Chondrocyte (in vitro differentiated cells): ENCODE data around the gene SGSM2. TPM values are rescaled to one million over a fixed set of nuclear protein-coding genes. Genes with fewer than 3 reads are reported as not detected.
A peak's percentile ranks its signal among the peaks of the same experiment; 100 is the strongest.

ENCODE experiments used
- DNase-seq: peaks from one replicate; pipeline ENCODE4 v3.0.0; 2021; ENCODE audit warnings: mixed read lengths, low spot score
- H3K27ac Mint-ChIP-seq: one replicate; pipeline ENCODE4 v1.8.0; 2021; ENCODE audit warnings: mild to moderate bottlenecking, moderate library complexity, mixed read lengths; ENCODE audit not compliant: unreplicated experiment
- H3K27me3 Mint-ChIP-seq: 2 replicates; pipeline ENCODE4 v1.8.0; 2021; ENCODE audit warnings: low read depth, mixed read lengths
- H3K36me3 Mint-ChIP-seq: 2 replicates; pipeline ENCODE4 v1.8.0; 2021; ENCODE audit warnings: low read depth, mixed read lengths
- H3K4me1 Mint-ChIP-seq: 2 replicates; pipeline ENCODE4 v1.8.0; 2021; ENCODE audit warnings: low read depth, mild to moderate bottlenecking, mixed read lengths
- H3K4me3 Mint-ChIP-seq: one replicate; pipeline ENCODE4 v1.8.0; 2021; ENCODE audit warnings: mild to moderate bottlenecking, moderate library complexity, mixed read lengths; ENCODE audit not compliant: unreplicated experiment
- H3K9me3 Mint-ChIP-seq: 2 replicates; pipeline ENCODE4 v1.8.0; 2021; ENCODE audit warnings: low read depth, mixed read lengths
- CTCF ChIP-seq: fragments of 200-600 bp; sonication (generic); IDR thresholded peaks from 2 replicates; pipeline ENCODE4 v1.5.0; 2021; ENCODE audit warnings: antibody characterized with exemption, mild to moderate bottlenecking, moderate library complexity
- long read RNA-seq: library from polyadenylated mRNA; stranded (forward); transcript quantifications from one replicate; pipeline ENCODE4 v2.0.0, GENCODE V29; 2021
- total RNA-seq: library from RNA; stranded (reverse); gene quantifications from 3 replicates; pipeline ENCODE4 v1.2.1, GENCODE V29; 2021

Gene SGSM2, protein sequence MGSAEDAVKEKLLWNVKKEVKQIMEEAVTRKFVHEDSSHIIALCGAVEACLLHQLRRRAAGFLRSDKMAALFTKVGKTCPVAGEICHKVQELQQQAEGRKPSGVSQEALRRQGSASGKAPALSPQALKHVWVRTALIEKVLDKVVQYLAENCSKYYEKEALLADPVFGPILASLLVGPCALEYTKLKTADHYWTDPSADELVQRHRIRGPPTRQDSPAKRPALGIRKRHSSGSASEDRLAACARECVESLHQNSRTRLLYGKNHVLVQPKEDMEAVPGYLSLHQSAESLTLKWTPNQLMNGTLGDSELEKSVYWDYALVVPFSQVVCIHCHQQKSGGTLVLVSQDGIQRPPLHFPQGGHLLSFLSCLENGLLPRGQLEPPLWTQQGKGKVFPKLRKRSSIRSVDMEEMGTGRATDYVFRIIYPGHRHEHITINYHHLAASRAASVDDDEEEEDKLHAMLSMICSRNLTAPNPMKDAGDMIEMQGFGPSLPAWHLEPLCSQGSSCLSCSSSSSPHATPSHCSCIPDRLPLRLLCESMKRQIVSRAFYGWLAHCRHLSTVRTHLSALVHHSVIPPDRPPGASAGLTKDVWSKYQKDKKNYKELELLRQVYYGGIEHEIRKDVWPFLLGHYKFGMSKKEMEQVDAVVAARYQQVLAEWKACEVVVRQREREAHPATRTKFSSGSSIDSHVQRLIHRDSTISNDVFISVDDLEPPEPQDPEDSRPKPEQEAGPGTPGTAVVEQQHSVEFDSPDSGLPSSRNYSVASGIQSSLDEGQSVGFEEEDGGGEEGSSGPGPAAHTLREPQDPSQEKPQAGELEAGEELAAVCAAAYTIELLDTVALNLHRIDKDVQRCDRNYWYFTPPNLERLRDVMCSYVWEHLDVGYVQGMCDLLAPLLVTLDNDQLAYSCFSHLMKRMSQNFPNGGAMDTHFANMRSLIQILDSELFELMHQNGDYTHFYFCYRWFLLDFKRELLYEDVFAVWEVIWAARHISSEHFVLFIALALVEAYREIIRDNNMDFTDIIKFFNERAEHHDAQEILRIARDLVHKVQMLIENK
- total RNA-seq: 43.2 to 52.6 TPM (median 43.2 TPM) in 3 replicates
- long read RNA-seq, full-length matches to known transcripts: 5 of 20 reads
- long read RNA-seq, partial matches to known transcripts: 5 of 20 reads
- long read RNA-seq, other reads (novel, unspliced or antisense): 10 of 20 reads

DNA sequence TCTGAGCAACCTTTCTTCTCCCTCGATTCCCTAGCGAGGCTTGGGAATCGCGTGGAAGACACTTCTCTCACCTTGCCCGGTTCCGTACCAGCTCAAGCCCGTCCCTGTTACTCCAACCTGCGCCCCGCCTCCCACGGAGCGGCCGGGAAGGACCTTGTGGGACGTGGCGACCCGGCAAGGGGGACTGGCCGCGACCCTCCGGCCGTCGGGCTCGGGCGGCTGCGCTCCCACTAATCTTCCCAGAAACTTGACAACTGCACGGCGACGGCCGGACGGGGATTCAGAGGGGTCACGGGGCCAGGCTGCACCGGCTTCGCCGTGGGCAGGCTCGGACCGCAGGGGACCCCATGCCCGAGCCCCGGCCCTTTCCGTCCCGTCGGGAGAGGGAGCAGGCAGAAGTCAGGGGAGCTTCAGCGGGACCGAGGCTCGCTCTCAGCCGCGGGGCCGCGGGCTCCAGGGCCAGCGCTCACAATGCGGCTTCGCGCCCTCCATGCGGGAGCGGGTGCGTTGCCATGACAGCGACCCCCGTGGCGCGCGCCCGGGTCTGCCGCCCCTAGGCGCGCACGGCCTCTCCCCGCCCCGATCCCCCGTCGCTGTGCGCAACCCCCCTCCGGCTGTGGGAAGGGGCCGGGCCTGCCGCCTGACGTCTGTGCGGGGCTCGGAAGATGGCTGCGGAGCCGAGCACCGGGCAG, at the start of gene SGSM2:
SGSM2 (plus strand) TSS at position 650 of the 692 bp plus-strand sequence. CDS start 188 bp downstream, outside the sequence.
- no peak for DNase-seq
- peak within 1 kb of the TSS; percentile 96 for H3K27ac Mint-ChIP-seq
- TF ChIP-seq CTCF: no peak
- peak within 1 kb of the TSS; percentile 91 for H3K4me3 Mint-ChIP-seq
- no peaks in the 10 kb centered on the region for H3K27me3 Mint-ChIP-seq
- H3K4me1 Mint-ChIP-seq: peaks cover 27% of the 10 kb centered on the region
- peaks cover 10% of the 10 kb centered on the region for H3K36me3 Mint-ChIP-seq
- no peaks in the 10 kb centered on the region for H3K9me3 Mint-ChIP-seq

DNA sequence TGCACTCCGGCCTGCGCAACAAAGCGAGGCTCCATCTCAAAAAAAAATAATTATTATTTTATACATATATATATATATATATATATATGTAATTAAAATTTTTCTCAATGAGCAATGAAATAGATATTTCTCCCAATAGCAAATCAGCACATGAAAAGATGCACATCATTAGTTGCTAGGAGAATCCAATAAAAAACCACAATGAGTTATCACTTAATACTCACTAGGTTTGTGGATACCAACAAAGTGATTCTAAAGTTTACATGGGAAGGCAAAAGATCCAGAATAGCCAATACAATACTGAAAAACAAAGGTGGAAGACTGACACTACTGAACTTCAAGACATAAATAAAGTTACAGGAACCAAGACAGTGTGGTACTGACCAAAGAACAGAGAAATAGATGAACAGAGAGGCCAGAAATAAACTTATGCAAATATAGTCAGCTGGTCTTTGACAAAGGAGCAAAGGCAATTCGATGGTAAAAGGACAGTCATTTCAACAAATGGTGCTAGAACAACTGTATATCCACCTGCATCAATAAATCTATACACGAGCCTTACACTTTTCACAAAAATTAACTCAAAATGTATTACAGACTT, 47.3 kb upstream of the SGSM2 start:
- Mint-ChIP-seq H3K36me3 (peaks cover 23% of the 10 kb centered on the region), H3K4me3 (no peak overlapping the region), H3K27ac (no peak overlapping the region), H3K4me1 (peaks cover 8% of the 10 kb centered on the region), H3K9me3 (no peaks in the 10 kb centered on the region), H3K27me3 (no peaks in the 10 kb centered on the region)
- no peak for DNase-seq
- TF ChIP-seq CTCF: no peak

DNA sequence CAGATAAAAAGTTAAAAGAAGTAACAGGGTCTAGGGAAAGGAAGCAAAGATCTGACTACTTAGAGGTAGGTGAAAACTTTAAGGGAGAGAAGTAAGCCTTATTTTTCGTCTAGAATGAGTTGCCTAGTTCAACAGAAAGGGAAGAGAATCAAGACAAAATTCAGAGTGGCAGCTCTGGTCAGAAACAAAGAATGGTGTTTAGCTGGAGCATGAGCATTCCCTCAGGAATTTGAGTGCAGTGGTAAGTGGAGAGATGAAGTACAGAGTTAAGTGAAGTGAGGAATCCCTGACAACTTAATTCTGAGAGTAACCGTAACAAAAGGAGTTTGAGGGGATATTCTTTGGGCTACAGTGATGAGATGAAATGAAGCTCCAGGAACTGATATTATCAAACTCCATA, 45.2 kb upstream of the SGSM2 start:
- H3K4me1 Mint-ChIP-seq: peaks cover 20% of the 10 kb centered on the region
- no peaks in the 10 kb centered on the region for H3K27me3 Mint-ChIP-seq
- H3K36me3 Mint-ChIP-seq: peaks cover 34% of the 10 kb centered on the region
- H3K27ac Mint-ChIP-seq: peak overlapping the region; percentile 58
- TF ChIP-seq CTCF: no peak
- no peak for DNase-seq
- no peak overlapping the region for H3K4me3 Mint-ChIP-seq
- no peaks in the 10 kb centered on the region for H3K9me3 Mint-ChIP-seq

DNA sequence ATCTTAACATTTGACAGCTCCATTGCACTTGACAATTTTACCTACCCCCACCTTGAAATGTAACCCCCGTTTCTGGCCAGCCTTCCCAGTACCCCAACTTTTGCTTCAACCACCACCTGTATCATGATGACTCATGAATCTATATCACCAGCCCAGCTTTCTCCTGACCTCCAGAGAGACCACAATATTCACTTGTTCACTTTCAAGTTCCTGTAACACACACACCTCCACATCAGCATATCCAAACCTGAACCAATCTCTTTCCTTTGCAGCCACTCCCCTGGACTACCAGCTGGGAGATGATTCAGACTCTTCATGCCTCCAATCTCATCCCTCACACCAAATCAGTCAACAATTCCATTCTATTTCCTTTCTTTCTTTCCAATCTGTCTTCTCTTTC, 41.7 kb upstream of the SGSM2 start:
- H3K4me3 Mint-ChIP-seq: no peak overlapping the region
- no peak for DNase-seq

More for the DNA sequence above, 41.7 kb upstream of the SGSM2 start:
- Mint-ChIP-seq H3K27ac (no peak overlapping the region), H3K27me3 (no peaks in the 10 kb centered on the region), H3K4me1 (peaks cover 29% of the 10 kb centered on the region), H3K9me3 (no peaks in the 10 kb centered on the region), H3K36me3 (peaks cover 44% of the 10 kb centered on the region)
- no peak for TF ChIP-seq CTCF
